ENCODE measurements around the gene PLOD3. TPM values are rescaled to one million over a fixed set of nuclear protein-coding genes. Genes with fewer than 3 reads are reported as not detected.
A peak's percentile ranks its signal among the peaks of the same experiment; 100 is the strongest.

PLOD3 gene
- total and polyA plus RNA-seq, 9 of the 15 experiments (the other 6 are each of a cell fraction or from before 2014, with no cell fraction given): 2.8 to 101 (median 30.9) TPM

GRCh38 chr7:101251871-101252659, 34.7 kb upstream of the PLOD3 start (continued):
- TF ChIP-seq THRAP3 (IDR thresholded peaks at IDR 0.05; ENCODE audit: borderline replicate concordance) (0 out of 2 replicates have a peak, but pooled peaks have one; percentile 16), HMG20A (CRISPR knock-in tag; conservative IDR thresholded peaks at IDR 0.05) (no peak), VEZF1 (CRISPR knock-in tag; IDR thresholded peaks at IDR 0.05) (peak; percentile 93), HINFP (tag; conservative IDR thresholded peaks at IDR 0.05; ENCODE audit: low read depth) (no peak), XRCC4 (IDR thresholded peaks at IDR 0.05; ENCODE audit: extremely low read depth, insufficient read depth, insufficient read length) (no peak), PPARD (CRISPR knock-in tag; IDR thresholded peaks at IDR 0.05) (no peak), ETV1 (tag; conservative IDR thresholded peaks at IDR 0.05; ENCODE audit: low read depth) (peak; percentile 76), ZBTB9 (CRISPR knock-in tag; IDR thresholded peaks at IDR 0.05) (no peak), NRF1 (conservative IDR thresholded peaks at IDR 0.05 in 1 of 2, IDR thresholded peaks at IDR 0.05 in 1 of 2) (peak; percentile 98), E2F3 (CRISPR knock-in tag; IDR thresholded peaks at IDR 0.05) (no peak), PCBP2 (IDR thresholded peaks at IDR 0.05; ENCODE audit: low read depth, low read length, poor library complexity, severe bottlenecking) (no peak), POLR2G (IDR thresholded peaks at IDR 0.05; ENCODE audit: low read depth, low read length) (peak; percentile 81), ZBTB7A (IDR thresholded peaks at IDR 0.05; ENCODE audit: borderline replicate concordance, control insufficient read depth, low read depth, low read length) (no peak; the same call in 1 of the 2 replicates), KAT7 (CRISPR knock-in tag; IDR thresholded peaks at IDR 0.05; ENCODE audit: borderline replicate concordance) (no peak), ZBTB1 (CRISPR knock-in tag; IDR thresholded peaks at IDR 0.05; ENCODE audit: borderline replicate concordance, low read depth) (peak; percentile 33; the same call in 1 of the 2 replicates), TCF7 (IDR thresholded peaks at IDR 0.05; ENCODE audit: borderline replicate concordance) (no peak; the same call in 1 of the 2 replicates), ARID2 (IDR thresholded peaks at IDR 0.05) (peak; percentile 45; the same call in 1 of the 2 replicates), CEBPZ (IDR thresholded peaks at IDR 0.05; ENCODE audit: borderline replicate concordance, low read depth, low read length) (no peak)

Measured in K562 (cell line).